ENCODE measurements around the gene LCLAT1.
"Not testable (repeated sequence)": the region's sequence is repeated elsewhere in the genome, so short reads cannot be mapped to it uniquely, and the experiment has no call there.

Gene LCLAT1

GRCh38 chr2:30492185-30492584 lies 45.1 kb downstream of the LCLAT1 start:
- DNase-seq: no peak

- DNase-seq: no peak
These were observed 45.6 kb downstream of the LCLAT1 start for GRCh38 chr2:30492619-30493018.

GRCh38 chr2:30493440-30493839 lies 46.4 kb downstream of the LCLAT1 start:
- DNase-seq: no peak

- not testable (repeated sequence) for DNase-seq
These were observed 48.9 kb downstream of the LCLAT1 start for GRCh38 chr2:30495896-30496295.

GRCh38 chr2:30499681-30500080 lies 52.6 kb downstream of the LCLAT1 start:
- DNase-seq: no peak

- no peak for DNase-seq
These were observed 53.7 kb downstream of the LCLAT1 start for GRCh38 chr2:30500699-30501098.

- no peak for DNase-seq
These were observed 55.3 kb downstream of the LCLAT1 start for GRCh38 chr2:30502310-30502709.

- no peak for DNase-seq
These were observed 56.1 kb downstream of the LCLAT1 start for GRCh38 chr2:30503007-30503694.

- no peak for DNase-seq
These were observed 56.6 kb downstream of the LCLAT1 start for GRCh38 chr2:30503695-30504052.

- no peak for DNase-seq
These were observed 57.7 kb downstream of the LCLAT1 start for GRCh38 chr2:30504731-30505130.

GRCh38 chr2:30505500-30506180 lies 58.6 kb downstream of the LCLAT1 start:
- DNase-seq: no peak

- not testable (repeated sequence) for DNase-seq
These were observed 60.4 kb downstream of the LCLAT1 start for GRCh38 chr2:30507460-30507859.

- DNase-seq: no peak
These were observed 62.7 kb downstream of the LCLAT1 start for GRCh38 chr2:30509716-30510115.

- no peak for DNase-seq
These were observed 63.4 kb downstream of the LCLAT1 start for GRCh38 chr2:30510409-30510808.

GRCh38 chr2:30511122-30512083 lies 64.4 kb downstream of the LCLAT1 start:
- DNase-seq: no peak

GRCh38 chr2:30512243-30512886 lies 65.3 kb downstream of the LCLAT1 start:
- no peak for DNase-seq

GRCh38 chr2:30513649-30514048 lies 66.6 kb downstream of the LCLAT1 start:
- DNase-seq: not testable (repeated sequence)

GRCh38 chr2:30514134-30514847 lies 67.2 kb downstream of the LCLAT1 start:
- no peak for DNase-seq

GRCh38 chr2:30514848-30515435 lies 67.9 kb downstream of the LCLAT1 start:
- no peak for DNase-seq

GRCh38 chr2:30516166-30516565 lies 69.1 kb downstream of the LCLAT1 start:
- no peak for DNase-seq

GRCh38 chr2:30519796-30520195 lies 72.8 kb downstream of the LCLAT1 start:
- DNase-seq: no peak

- DNase-seq: no peak
These were observed 75.4 kb downstream of the LCLAT1 start for GRCh38 chr2:30522421-30522820.

Measured in stimulated activated CD4-positive, alpha-beta T cell treated with anti-CD3 and anti-CD28 coated beads, Interleukin-2, amount 100 ng/mL, for 24 hours (primary cell).